ENCODE results near the gene ADIRF. TPM values are rescaled to one million over a fixed set of nuclear protein-coding genes. Genes with fewer than 3 reads are reported as not detected.

Gene ADIRF
- total and polyA plus RNA-seq, 10 of the 15 experiments (the other 5 are each of a cell fraction or from before 2014, with no cell fraction given), result 0.12 to 2.5 (median 0.70) TPM; not detected in 2

DNA sequence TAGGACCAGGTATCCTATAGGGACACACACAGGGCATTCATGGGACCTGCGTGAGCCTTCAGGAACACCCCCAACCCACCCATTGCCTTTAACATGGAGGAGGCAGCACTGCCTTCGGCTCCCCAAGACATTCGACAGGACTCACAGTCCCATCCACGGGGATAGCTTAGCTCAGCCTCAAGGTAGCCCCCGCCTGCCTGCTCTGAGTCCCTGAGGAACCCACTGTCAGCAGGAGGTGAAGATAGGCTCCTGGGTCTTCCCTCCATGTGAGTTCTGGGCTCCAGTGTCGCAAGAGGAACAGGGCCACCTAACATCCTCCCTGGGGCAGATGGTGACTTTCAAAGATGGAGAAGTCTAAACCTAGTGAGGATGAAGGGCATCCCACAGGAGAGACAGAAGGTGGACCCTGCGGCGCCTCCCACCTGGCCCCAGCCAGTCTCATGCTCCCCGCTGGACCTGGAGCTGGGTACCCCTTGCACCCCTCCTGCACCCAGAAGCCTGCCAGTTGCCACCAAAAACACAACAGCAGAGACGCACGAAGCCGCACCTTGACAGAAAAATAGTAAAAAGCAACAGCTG lies 4.9 kb upstream of the ADIRF start:
- no peak overlapping the region for H2AFZ ChIP-seq (ENCODE audit: control insufficient read depth, low read depth, low read length)
- WGBS (ENCODE audit: insufficient coverage, insufficient replicate concordance, low lambda C conversion rate, missing lambda C conversion rate), result 90% methylated on average over 12 of the region's 12 CpGs
- H3K27ac ChIP-seq (ENCODE audit: control insufficient read depth, insufficient read depth), result no peak overlapping the region
- no TSS peak for BruUV-seq (replicated peaks)
- H3K4me3 ChIP-seq, result no peak overlapping the region
- TF ChIP-seq TCF12 (IDR thresholded peaks at IDR 0.05; ENCODE audit: low read depth, low read length) (no peak), TARDBP (IDR thresholded peaks at IDR 0.05; ENCODE audit: borderline replicate concordance) (no peak), PAX5 (IDR thresholded peaks at IDR 0.05; ENCODE audit: borderline replicate concordance, low read depth, low read length) (no peak), SIN3A (IDR thresholded peaks at IDR 0.05; ENCODE audit: low read depth, low read length) (no peak), YBX1 (IDR thresholded peaks at IDR 0.05) (no peak), SMARCA5 (IDR thresholded peaks at IDR 0.05) (no peak), KDM1A (IDR thresholded peaks at IDR 0.05; ENCODE audit: borderline replicate concordance) (no peak), MTA2 (IDR thresholded peaks at IDR 0.05; ENCODE audit: low read depth) (no peak), TBL1XR1 (IDR thresholded peaks at IDR 0.05; ENCODE audit: low read depth, low read length) (no peak), RBBP5 (conservative IDR thresholded peaks at IDR 0.05) (no peak), PML (IDR thresholded peaks at IDR 0.05; ENCODE audit: low read length) (no peak), NFYB (IDR thresholded peaks at IDR 0.05; ENCODE audit: insufficient read depth, low read depth, low read length) (no peak), WRNIP1 (IDR thresholded peaks at IDR 0.05; ENCODE audit: borderline replicate concordance, low read depth, low read length) (no peak), ZNF217 (IDR thresholded peaks at IDR 0.05) (no peak)
- TF ChIP-seq, protein P1, sequence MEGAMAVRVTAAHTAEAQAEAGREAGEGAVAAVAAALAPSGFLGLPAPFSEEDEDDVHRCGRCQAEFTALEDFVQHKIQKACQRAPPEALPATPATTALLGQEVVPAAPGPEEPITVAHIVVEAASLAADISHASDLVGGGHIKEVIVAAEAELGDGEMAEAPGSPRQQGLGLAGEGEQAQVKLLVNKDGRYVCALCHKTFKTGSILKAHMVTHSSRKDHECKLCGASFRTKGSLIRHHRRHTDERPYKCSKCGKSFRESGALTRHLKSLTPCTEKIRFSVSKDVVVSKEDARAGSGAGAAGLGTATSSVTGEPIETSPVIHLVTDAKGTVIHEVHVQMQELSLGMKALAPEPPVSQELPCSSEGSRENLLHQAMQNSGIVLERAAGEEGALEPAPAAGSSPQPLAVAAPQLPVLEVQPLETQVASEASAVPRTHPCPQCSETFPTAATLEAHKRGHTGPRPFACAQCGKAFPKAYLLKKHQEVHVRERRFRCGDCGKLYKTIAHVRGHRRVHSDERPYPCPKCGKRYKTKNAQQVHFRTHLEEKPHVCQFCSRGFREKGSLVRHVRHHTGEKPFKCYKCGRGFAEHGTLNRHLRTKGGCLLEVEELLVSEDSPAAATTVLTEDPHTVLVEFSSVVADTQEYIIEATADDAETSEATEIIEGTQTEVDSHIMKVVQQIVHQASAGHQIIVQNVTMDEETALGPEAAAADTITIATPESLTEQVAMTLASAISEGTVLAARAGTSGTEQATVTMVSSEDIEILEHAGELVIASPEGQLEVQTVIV (IDR thresholded peaks at IDR 0.05; ENCODE audit: borderline replicate concordance, partially characterized antibody), result no peak
- TF ChIP-seq, protein P2, sequence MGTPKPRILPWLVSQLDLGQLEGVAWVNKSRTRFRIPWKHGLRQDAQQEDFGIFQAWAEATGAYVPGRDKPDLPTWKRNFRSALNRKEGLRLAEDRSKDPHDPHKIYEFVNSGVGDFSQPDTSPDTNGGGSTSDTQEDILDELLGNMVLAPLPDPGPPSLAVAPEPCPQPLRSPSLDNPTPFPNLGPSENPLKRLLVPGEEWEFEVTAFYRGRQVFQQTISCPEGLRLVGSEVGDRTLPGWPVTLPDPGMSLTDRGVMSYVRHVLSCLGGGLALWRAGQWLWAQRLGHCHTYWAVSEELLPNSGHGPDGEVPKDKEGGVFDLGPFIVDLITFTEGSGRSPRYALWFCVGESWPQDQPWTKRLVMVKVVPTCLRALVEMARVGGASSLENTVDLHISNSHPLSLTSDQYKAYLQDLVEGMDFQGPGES (IDR thresholded peaks at IDR 0.05), result no peak
- TF ChIP-seq, protein P3, sequence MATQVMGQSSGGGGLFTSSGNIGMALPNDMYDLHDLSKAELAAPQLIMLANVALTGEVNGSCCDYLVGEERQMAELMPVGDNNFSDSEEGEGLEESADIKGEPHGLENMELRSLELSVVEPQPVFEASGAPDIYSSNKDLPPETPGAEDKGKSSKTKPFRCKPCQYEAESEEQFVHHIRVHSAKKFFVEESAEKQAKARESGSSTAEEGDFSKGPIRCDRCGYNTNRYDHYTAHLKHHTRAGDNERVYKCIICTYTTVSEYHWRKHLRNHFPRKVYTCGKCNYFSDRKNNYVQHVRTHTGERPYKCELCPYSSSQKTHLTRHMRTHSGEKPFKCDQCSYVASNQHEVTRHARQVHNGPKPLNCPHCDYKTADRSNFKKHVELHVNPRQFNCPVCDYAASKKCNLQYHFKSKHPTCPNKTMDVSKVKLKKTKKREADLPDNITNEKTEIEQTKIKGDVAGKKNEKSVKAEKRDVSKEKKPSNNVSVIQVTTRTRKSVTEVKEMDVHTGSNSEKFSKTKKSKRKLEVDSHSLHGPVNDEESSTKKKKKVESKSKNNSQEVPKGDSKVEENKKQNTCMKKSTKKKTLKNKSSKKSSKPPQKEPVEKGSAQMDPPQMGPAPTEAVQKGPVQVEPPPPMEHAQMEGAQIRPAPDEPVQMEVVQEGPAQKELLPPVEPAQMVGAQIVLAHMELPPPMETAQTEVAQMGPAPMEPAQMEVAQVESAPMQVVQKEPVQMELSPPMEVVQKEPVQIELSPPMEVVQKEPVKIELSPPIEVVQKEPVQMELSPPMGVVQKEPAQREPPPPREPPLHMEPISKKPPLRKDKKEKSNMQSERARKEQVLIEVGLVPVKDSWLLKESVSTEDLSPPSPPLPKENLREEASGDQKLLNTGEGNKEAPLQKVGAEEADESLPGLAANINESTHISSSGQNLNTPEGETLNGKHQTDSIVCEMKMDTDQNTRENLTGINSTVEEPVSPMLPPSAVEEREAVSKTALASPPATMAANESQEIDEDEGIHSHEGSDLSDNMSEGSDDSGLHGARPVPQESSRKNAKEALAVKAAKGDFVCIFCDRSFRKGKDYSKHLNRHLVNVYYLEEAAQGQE (IDR thresholded peaks at IDR 0.05; ENCODE audit: low read depth, low read length), result no peak
- CTCF ChIA-PET, result interaction anchor here (0.6 to 0.7 kb wide), 2 partner anchors 25 to 831 kb away, joined by 3 read pairs; no protein-coding TSS in a partner anchor
- no peak for ATAC-seq
- RAD21 ChIA-PET (ENCODE audit: unreplicated experiment), result interaction anchor here (0.9 kb wide), 1 partner anchor 24 kb away, joined by 5 read pairs; no protein-coding TSS in a partner anchor
- H3K4me1 ChIP-seq (ENCODE audit: control insufficient read depth, insufficient read depth, low read length), result peaks cover 48% of the 10 kb centered on the region
- no peak overlapping the region for H3K9ac ChIP-seq (ENCODE audit: control insufficient read depth, insufficient read depth, low read length)
- no peak for DNase-seq (ENCODE audit: low read depth, low spot score)
- H3K79me2 ChIP-seq (ENCODE audit: control insufficient read depth, insufficient read depth, low read length), result no peaks in the 10 kb centered on the region
- no peaks in the 10 kb centered on the region for H4K20me1 ChIP-seq (ENCODE audit: control insufficient read depth, insufficient read depth)
- H3K4me2 ChIP-seq (ENCODE audit: control insufficient read depth, insufficient read depth), result no peak overlapping the region
- in situ Hi-C loops (cut with MboI), result no loop called here
- H3K9me3 ChIP-seq (replicated peaks; ENCODE audit: control insufficient read depth, insufficient read depth, low read length), result no peaks in the 10 kb centered on the region
- POLR2A ChIA-PET, result no interaction called here
- SMC1A ChIA-PET (ENCODE audit: uncharacterized antibody, unreplicated experiment), result interaction anchor here (1.0 kb wide), 1 partner anchor 11 kb away, joined by 3 read pairs; no protein-coding TSS in a partner anchor
- no peaks in the 10 kb centered on the region for H3K36me3 ChIP-seq (ENCODE audit: control insufficient read depth in 2 of 2, insufficient read depth in 2 of 2, low read length in 1 of 2)
- FAIRE-seq, result no peak
- intact Hi-C loops (cut with micrococcal nuclease; ENCODE audit: unreplicated experiment), result no loop called here
- no peaks in the 10 kb centered on the region for H3K27me3 ChIP-seq (replicated peaks in 1 of 2; ENCODE audit: control insufficient read depth in 2 of 2, insufficient read depth in 2 of 2, low read length in 1 of 2)

Data from GM12878 (cell line).